Measurements from ENCODE around the gene FRG1.
"Not testable (repeated sequence)": the region's sequence is repeated elsewhere in the genome, so short reads cannot be mapped to it uniquely, and the experiment has no call there.

Gene FRG1

GRCh38 chr4:189985651-189986243 is 45.1 kb downstream of the FRG1 start:
- DNase-seq (ENCODE audit: low read depth): not testable (repeated sequence)

DNA sequence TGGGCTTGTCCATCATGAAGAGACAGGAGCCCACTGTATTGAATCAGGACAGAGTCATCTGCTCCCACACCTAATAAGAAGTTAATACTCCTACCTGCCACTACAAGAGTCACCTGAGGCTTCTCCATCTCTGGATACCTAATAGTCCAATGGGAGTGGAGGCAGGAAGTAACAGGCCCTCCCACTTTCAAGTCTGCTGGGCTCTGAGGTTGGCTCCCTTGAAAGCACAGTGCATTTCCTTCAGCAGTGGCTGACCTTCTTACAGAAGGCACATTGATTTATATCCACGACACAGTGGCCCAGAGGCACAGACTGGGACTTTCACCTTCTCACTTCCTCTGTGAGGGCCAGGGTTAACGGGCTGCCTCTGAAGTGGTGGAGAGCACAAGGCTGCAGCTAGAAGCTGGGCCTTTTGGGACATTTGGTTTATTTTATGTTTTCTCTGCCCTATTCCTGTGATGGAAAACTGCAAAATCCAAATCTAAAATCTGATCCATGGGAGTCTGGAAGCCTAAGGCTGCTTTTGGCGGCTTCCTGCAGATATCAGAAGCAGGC is 48.3 kb downstream of the FRG1 start:
- no peak for DNase-seq (ENCODE audit: low read depth)

DNA sequence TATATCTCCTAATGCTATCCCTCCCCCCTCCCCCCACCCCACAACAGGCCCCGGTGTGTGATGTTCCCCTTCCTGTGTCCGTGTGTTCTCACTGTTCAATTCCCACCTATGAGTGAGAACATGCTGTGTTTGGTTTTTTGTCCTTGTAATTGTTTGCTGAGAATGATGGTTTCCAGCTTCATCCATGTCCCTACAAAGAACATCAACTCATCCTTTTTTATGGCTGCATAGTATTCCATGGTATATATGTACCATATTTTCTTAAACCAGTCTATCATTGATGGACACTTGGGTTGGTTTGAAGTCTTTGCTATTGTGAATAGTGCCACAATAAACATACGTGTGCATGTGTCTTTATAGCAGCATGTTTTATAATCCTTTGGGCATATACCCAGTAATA is 49.3 kb downstream of the FRG1 start:
- DNase-seq (ENCODE audit: low read depth): not testable (repeated sequence)

All from activated T-cell treated with anti-CD3 and anti-CD28 coated beads for 48 hours (primary cell).